Activated naive CD4-positive, alpha-beta T cell treated with anti-CD3 and anti-CD28 coated beads, Interleukin-2, amount 50 U/mL, for 24 hours (primary cell): Measurements from ENCODE around the gene ANKRD35.

Experiments used
- H3K27ac Mint-ChIP-seq: one replicate; pipeline ENCODE4 v1.8.0; 2021; ENCODE audit warnings: mild to moderate bottlenecking, mixed read lengths
- H3K27me3 Mint-ChIP-seq: one replicate; pipeline ENCODE4 v1.8.0; 2021; ENCODE audit warnings: mixed read lengths
- H3K36me3 Mint-ChIP-seq: one replicate; pipeline ENCODE4 v1.8.0; 2021; ENCODE audit warnings: mixed read lengths
- H3K4me1 Mint-ChIP-seq: one replicate; pipeline ENCODE4 v1.8.0; 2021; ENCODE audit warnings: mixed read lengths
- H3K4me3 Mint-ChIP-seq: one replicate; pipeline ENCODE4 v1.8.0; 2021; ENCODE audit warnings: mild to moderate bottlenecking, mixed read lengths
- H3K9me3 Mint-ChIP-seq: one replicate; pipeline ENCODE4 v1.8.0; 2021; ENCODE audit warnings: mixed read lengths

ANKRD35 gene

GRCh38 chr1:145878724-145879123, 6.9 kb downstream of the ANKRD35 start:
- peaks cover 5% of the 10 kb centered on the region for H3K27me3 Mint-ChIP-seq
- H3K4me1 Mint-ChIP-seq = no peaks in the 10 kb centered on the region
- no peaks in the 10 kb centered on the region for H3K9me3 Mint-ChIP-seq
- H3K27ac Mint-ChIP-seq = no peak overlapping the region
- no peaks in the 10 kb centered on the region for H3K36me3 Mint-ChIP-seq
- no peak overlapping the region for H3K4me3 Mint-ChIP-seq

- peaks cover 1% of the 10 kb centered on the region for H3K27me3 Mint-ChIP-seq
- H3K27ac Mint-ChIP-seq = no peak overlapping the region
- H3K9me3 Mint-ChIP-seq = no peaks in the 10 kb centered on the region
- H3K4me3 Mint-ChIP-seq = no peak overlapping the region
- H3K36me3 Mint-ChIP-seq = no peaks in the 10 kb centered on the region
- H3K4me1 Mint-ChIP-seq = peaks cover 2% of the 10 kb centered on the region
These were observed 7.7 kb downstream of the ANKRD35 start for GRCh38 chr1:145877923-145878486.

GRCh38 chr1:145874646-145875045, 11.0 kb downstream of the ANKRD35 start:
- Mint-ChIP-seq H3K4me1 (peaks cover 18% of the 10 kb centered on the region), H3K36me3 (no peaks in the 10 kb centered on the region), H3K4me3 (no peak overlapping the region), H3K9me3 (no peaks in the 10 kb centered on the region), H3K27ac (no peak overlapping the region), H3K27me3 (no peaks in the 10 kb centered on the region)

- peaks cover 18% of the 10 kb centered on the region for H3K4me1 Mint-ChIP-seq
- no peak overlapping the region for H3K27ac Mint-ChIP-seq
- no peaks in the 10 kb centered on the region for H3K27me3 Mint-ChIP-seq
- no peaks in the 10 kb centered on the region for H3K9me3 Mint-ChIP-seq
- no peaks in the 10 kb centered on the region for H3K36me3 Mint-ChIP-seq
- H3K4me3 Mint-ChIP-seq = peak overlapping the region; percentile 80
These were observed 13.4 kb downstream of the ANKRD35 start for GRCh38 chr1:145871994-145872924.

GRCh38 chr1:145868232-145868631, 17.4 kb downstream of the ANKRD35 start:
- Mint-ChIP-seq H3K4me3 (no peak overlapping the region), H3K36me3 (peaks cover 2% of the 10 kb centered on the region), H3K4me1 (peaks cover 18% of the 10 kb centered on the region), H3K9me3 (no peaks in the 10 kb centered on the region), H3K27ac (no peak overlapping the region), H3K27me3 (no peaks in the 10 kb centered on the region)

- H3K36me3 Mint-ChIP-seq = peaks cover 2% of the 10 kb centered on the region
- no peaks in the 10 kb centered on the region for H3K9me3 Mint-ChIP-seq
- no peak overlapping the region for H3K4me3 Mint-ChIP-seq
- no peaks in the 10 kb centered on the region for H3K27me3 Mint-ChIP-seq
- no peak overlapping the region for H3K27ac Mint-ChIP-seq
- H3K4me1 Mint-ChIP-seq = no peaks in the 10 kb centered on the region
These were observed 22.2 kb downstream of the ANKRD35 start for GRCh38 chr1:145863282-145864018.

- H3K27me3 Mint-ChIP-seq = no peaks in the 10 kb centered on the region
- H3K27ac Mint-ChIP-seq = peak overlapping the region; percentile 76
- H3K4me3 Mint-ChIP-seq = peak overlapping the region; percentile 96
- peaks cover 3% of the 10 kb centered on the region for H3K36me3 Mint-ChIP-seq
- H3K4me1 Mint-ChIP-seq = peaks cover 9% of the 10 kb centered on the region
- H3K9me3 Mint-ChIP-seq = no peaks in the 10 kb centered on the region
These were observed 26.1 kb downstream of the ANKRD35 start for GRCh38 chr1:145859491-145860023.

GRCh38 chr1:145858901-145859490, 26.7 kb downstream of the ANKRD35 start, which contains the start of gene PIAS3:
Gene PIAS3, minus strand, starts transcription at chr1:145859081. Its CDS starts 91 bp downstream, at chr1:145858990.
- Mint-ChIP-seq H3K4me1 (peaks cover 9% of the 10 kb centered on the region), H3K27ac (peak within 1 kb of the TSS; percentile 76), H3K4me3 (peak within 1 kb of the TSS; percentile 96)

GRCh38 chr1:145858238-145858900, 27.3 kb downstream of the ANKRD35 start:
- H3K4me3 Mint-ChIP-seq = peak overlapping the region; percentile 96
- peak overlapping the region; percentile 8 for H3K27ac Mint-ChIP-seq
- H3K36me3 Mint-ChIP-seq = peaks cover 3% of the 10 kb centered on the region
- H3K4me1 Mint-ChIP-seq = peaks cover 9% of the 10 kb centered on the region
- no peaks in the 10 kb centered on the region for H3K9me3 Mint-ChIP-seq
- H3K27me3 Mint-ChIP-seq = no peaks in the 10 kb centered on the region

More at GRCh38 chr1:145858901-145859490, 26.7 kb downstream of the ANKRD35 start, which contains the start of gene PIAS3:
- peaks cover 3% of the 10 kb centered on the region for H3K36me3 Mint-ChIP-seq
- H3K9me3 Mint-ChIP-seq = no peaks in the 10 kb centered on the region
- no peaks in the 10 kb centered on the region for H3K27me3 Mint-ChIP-seq

GRCh38 chr1:145857170-145857569, 28.5 kb downstream of the ANKRD35 start:
- Mint-ChIP-seq H3K27me3 (no peaks in the 10 kb centered on the region), H3K4me1 (peaks cover 9% of the 10 kb centered on the region), H3K27ac (no peak overlapping the region), H3K4me3 (no peak overlapping the region), H3K9me3 (no peaks in the 10 kb centered on the region), H3K36me3 (peaks cover 3% of the 10 kb centered on the region)

- Mint-ChIP-seq H3K27me3 (no peaks in the 10 kb centered on the region), H3K4me3 (no peak overlapping the region), H3K36me3 (peaks cover 7% of the 10 kb centered on the region), H3K9me3 (no peaks in the 10 kb centered on the region), H3K4me1 (peaks cover 14% of the 10 kb centered on the region), H3K27ac (peak overlapping the region; percentile 12)
These were observed 30.2 kb downstream of the ANKRD35 start for GRCh38 chr1:145855426-145855948.

- no peak overlapping the region for H3K27ac Mint-ChIP-seq
- H3K27me3 Mint-ChIP-seq = no peaks in the 10 kb centered on the region
- no peaks in the 10 kb centered on the region for H3K9me3 Mint-ChIP-seq
- peaks cover 22% of the 10 kb centered on the region for H3K4me1 Mint-ChIP-seq
- peaks cover 4% of the 10 kb centered on the region for H3K36me3 Mint-ChIP-seq
- no peak overlapping the region for H3K4me3 Mint-ChIP-seq
These were observed 36.1 kb downstream of the ANKRD35 start for GRCh38 chr1:145849356-145850160.

- Mint-ChIP-seq H3K27me3 (no peaks in the 10 kb centered on the region), H3K27ac (no peak overlapping the region), H3K4me1 (peaks cover 22% of the 10 kb centered on the region), H3K9me3 (no peaks in the 10 kb centered on the region), H3K36me3 (peaks cover 4% of the 10 kb centered on the region), H3K4me3 (no peak overlapping the region)
These were observed 37.8 kb downstream of the ANKRD35 start for GRCh38 chr1:145847827-145848226.

- Mint-ChIP-seq H3K36me3 (peaks cover 5% of the 10 kb centered on the region), H3K27me3 (no peaks in the 10 kb centered on the region), H3K27ac (peak overlapping the region; percentile 65), H3K4me1 (peaks cover 22% of the 10 kb centered on the region), H3K4me3 (no peak overlapping the region), H3K9me3 (no peaks in the 10 kb centered on the region)
These were observed 39.5 kb downstream of the ANKRD35 start for GRCh38 chr1:145846201-145846612.
